Glutamatergic neuron (in vitro differentiated cells): Measurements from ENCODE around the gene TNS3. TPM values are rescaled to one million over a fixed set of nuclear protein-coding genes. Genes with fewer than 3 reads are reported as not detected.

Experiments
- DNase-seq: peaks from one replicate; pipeline ENCODE4 v3.0.0; 2022
- H3K27ac Mint-ChIP-seq: one replicate; pipeline ENCODE4 v1.8.0; 2020; ENCODE audit warnings: mild to moderate bottlenecking, mixed read lengths, inconsistent platforms; ENCODE audit not compliant: unreplicated experiment
- H3K27me3 Mint-ChIP-seq: one replicate; pipeline ENCODE4 v1.8.0; 2020; ENCODE audit warnings: mild to moderate bottlenecking, moderate library complexity, mixed read lengths, inconsistent platforms; ENCODE audit not compliant: unreplicated experiment
- H3K36me3 Mint-ChIP-seq: one replicate; pipeline ENCODE4 v1.8.0; 2020; ENCODE audit warnings: mild to moderate bottlenecking, mixed read lengths, inconsistent platforms; ENCODE audit not compliant: unreplicated experiment
- H3K4me1 Mint-ChIP-seq: one replicate; pipeline ENCODE4 v1.8.0; 2020; ENCODE audit warnings: mild to moderate bottlenecking, low read depth, mixed read lengths, inconsistent platforms; ENCODE audit not compliant: unreplicated experiment
- H3K4me3 Mint-ChIP-seq: one replicate; pipeline ENCODE4 v1.8.0; 2020; ENCODE audit warnings: mild to moderate bottlenecking, mixed read lengths, inconsistent platforms; ENCODE audit not compliant: unreplicated experiment
- H3K9me3 Mint-ChIP-seq: one replicate; pipeline ENCODE4 v1.8.0; 2020; ENCODE audit warnings: mild to moderate bottlenecking, moderate library complexity, mixed read lengths, inconsistent platforms; ENCODE audit not compliant: unreplicated experiment
- CTCF ChIP-seq: fragments of 200-600 bp; sonication (generic); IDR thresholded peaks from one replicate; pipeline ENCODE4 v1.5.0; 2021; ENCODE audit not compliant: partially characterized antibody, unreplicated experiment
- total RNA-seq: library from RNA; stranded (reverse); fragmentation: NEBNext Ultra II Directional; extraction: Animal tissue kit (Norgen Biotek cat#: 25700); gene quantifications from one replicate; pipeline ENCODE4 v1.2.1, GENCODE V29; 2021; ENCODE audit not compliant: unreplicated experiment

The TNS3 gene
- total RNA-seq, 1 donor from 2014 or later = 3.8 TPM

- no peaks in the 10 kb centered on the region for H3K9me3 Mint-ChIP-seq
- H3K4me3 Mint-ChIP-seq = no peak overlapping the region
- H3K4me1 Mint-ChIP-seq = peaks cover 16% of the 10 kb centered on the region
- no peak for TF ChIP-seq CTCF
- H3K27me3 Mint-ChIP-seq = peaks cover 3% of the 10 kb centered on the region
- DNase-seq = no peak
- H3K27ac Mint-ChIP-seq = no peak overlapping the region
- H3K36me3 Mint-ChIP-seq = no peaks in the 10 kb centered on the region
Measured at GRCh38 chr7:47345857-47346298, 236.0 kb downstream of the TNS3 start.

DNA sequence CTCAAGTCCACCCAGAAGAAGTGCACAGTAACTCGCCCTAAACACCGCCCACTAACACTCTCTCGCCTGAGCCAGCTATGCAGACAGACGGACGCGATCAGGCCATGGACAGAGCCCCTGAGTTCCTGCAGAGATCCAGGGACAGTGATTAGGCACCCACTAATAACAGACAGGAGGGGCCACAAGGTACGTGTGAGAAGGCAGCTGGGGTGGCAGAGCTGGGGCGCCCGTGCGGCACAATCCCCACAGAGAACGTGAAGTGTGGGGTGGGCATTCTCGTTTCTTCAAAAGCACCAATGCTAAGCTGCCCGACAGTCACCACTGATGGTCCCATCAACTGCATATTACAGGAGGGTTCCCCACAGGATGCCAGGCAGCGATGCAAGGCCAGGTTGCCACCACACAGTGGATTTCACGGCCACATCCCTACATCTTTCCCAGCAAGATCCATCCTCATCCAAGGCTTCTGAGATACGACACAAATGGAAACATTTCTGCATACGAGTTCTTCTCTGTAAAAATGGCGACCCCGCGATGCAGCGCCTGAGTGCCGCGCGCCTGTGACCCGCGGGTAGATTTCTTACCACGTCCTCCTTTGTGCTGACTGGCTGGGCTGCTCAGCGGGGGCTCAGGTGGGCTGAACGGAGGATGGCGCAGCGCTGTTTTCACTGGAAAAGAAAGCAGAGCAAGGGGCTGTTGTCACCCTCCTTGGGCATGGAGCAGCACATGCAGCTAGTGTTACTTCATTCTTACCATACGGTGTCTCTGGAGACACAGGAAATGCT is 237.5 kb downstream of the TNS3 start:
- no peak overlapping the region for H3K27ac Mint-ChIP-seq
- no peaks in the 10 kb centered on the region for H3K9me3 Mint-ChIP-seq
- TF ChIP-seq CTCF = no peak
- H3K4me3 Mint-ChIP-seq = no peak overlapping the region
- no peaks in the 10 kb centered on the region for H3K36me3 Mint-ChIP-seq
- H3K27me3 Mint-ChIP-seq = peaks cover 3% of the 10 kb centered on the region
- no peak for DNase-seq
- H3K4me1 Mint-ChIP-seq = peaks cover 13% of the 10 kb centered on the region

DNA sequence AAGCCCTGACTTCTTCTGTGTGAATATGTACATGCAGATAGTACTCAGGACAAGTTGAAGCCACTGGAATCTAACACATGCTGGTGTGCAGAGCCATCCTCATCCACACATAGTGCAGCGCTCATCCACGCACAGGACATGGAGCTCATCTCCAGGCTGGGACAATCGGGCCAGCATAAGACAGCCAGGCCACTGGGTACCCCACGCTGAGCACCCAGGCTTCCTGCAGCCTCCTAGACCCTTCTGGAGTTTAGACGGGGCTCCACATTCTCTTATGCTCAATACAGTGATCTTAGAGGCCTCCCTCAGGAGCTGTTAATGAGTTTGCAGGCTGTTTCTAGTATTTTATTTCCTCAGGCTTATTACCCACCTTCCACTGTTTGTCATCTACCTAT is 238.9 kb downstream of the TNS3 start:
- Mint-ChIP-seq H3K27me3 (peaks cover 3% of the 10 kb centered on the region), H3K9me3 (no peaks in the 10 kb centered on the region), H3K4me3 (no peak overlapping the region), H3K36me3 (no peaks in the 10 kb centered on the region), H3K27ac (no peak overlapping the region), H3K4me1 (peaks cover 8% of the 10 kb centered on the region)
- TF ChIP-seq CTCF = no peak
- no peak for DNase-seq

- no peak for TF ChIP-seq CTCF
- Mint-ChIP-seq H3K27me3 (peaks cover 4% of the 10 kb centered on the region), H3K4me3 (no peak overlapping the region), H3K27ac (no peak overlapping the region), H3K4me1 (peaks cover 8% of the 10 kb centered on the region), H3K9me3 (no peaks in the 10 kb centered on the region), H3K36me3 (no peaks in the 10 kb centered on the region)
- no peak for DNase-seq
Measured at GRCh38 chr7:47342296-47343060, 239.4 kb downstream of the TNS3 start.

GRCh38 chr7:47340517-47340916 is 241.4 kb downstream of the TNS3 start:
- peaks cover 6% of the 10 kb centered on the region for H3K27me3 Mint-ChIP-seq
- peaks cover 10% of the 10 kb centered on the region for H3K4me1 Mint-ChIP-seq
- no peak for TF ChIP-seq CTCF
- no peak overlapping the region for H3K27ac Mint-ChIP-seq
- no peak for DNase-seq
- no peak overlapping the region for H3K4me3 Mint-ChIP-seq
- no peaks in the 10 kb centered on the region for H3K9me3 Mint-ChIP-seq
- no peaks in the 10 kb centered on the region for H3K36me3 Mint-ChIP-seq
